ENCODE measurements around the gene TLR1.
"Not testable (repeated sequence)": the region's sequence is repeated elsewhere in the genome, so short reads cannot be mapped to it uniquely, and the experiment has no call there.

The TLR1 gene

DNA sequence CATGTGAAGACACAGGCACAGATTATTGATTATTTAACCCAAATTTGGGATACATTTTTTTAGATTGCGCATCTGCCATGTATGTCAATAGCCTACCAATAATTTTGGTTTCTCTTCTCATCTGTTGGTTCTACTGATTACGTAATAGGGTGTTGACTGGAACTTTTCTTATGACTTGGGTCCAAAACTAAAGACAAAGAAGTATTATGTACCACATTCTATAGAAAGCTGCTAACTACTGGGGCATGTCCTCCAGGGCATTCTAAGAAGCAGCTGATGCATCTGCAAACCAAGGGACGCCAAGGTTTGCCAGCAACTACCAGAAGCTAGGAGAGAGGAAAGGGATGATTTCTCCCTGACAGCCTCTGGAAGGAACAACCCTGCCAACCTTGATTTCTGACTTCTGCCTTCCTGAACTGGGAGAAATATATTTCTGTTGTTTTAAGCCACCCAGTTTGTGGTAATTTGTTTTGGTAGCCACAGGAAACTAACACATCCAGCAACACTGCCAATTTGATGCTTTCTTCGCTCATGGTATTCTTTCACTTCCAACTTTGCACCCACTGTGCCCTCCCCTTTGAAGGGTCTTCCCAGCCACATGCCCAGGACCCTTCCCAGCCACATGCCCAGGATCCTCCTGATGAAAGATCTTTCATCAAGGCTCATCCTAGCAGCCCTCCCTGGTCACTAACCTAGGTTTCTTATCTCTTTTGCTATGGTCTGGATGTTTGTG is 15.9 kb upstream of the TLR1 start:
- no peaks in the 10 kb centered on the region for H3K27me3 ChIP-seq (ENCODE audit: insufficient read depth, low read length)
- H2AFZ ChIP-seq (ENCODE audit: low read depth, low read length) = no peak overlapping the region
- no peak overlapping the region for H3K4me3 ChIP-seq (ENCODE audit: low read length)
- no peaks in the 10 kb centered on the region for H3K36me3 ChIP-seq (ENCODE audit: insufficient read depth, low read length)
- no peaks in the 10 kb centered on the region for H3K9me3 ChIP-seq (ENCODE audit: low read length)
- no peaks in the 10 kb centered on the region for H3K4me1 ChIP-seq (ENCODE audit: insufficient read depth, low read length)

DNA sequence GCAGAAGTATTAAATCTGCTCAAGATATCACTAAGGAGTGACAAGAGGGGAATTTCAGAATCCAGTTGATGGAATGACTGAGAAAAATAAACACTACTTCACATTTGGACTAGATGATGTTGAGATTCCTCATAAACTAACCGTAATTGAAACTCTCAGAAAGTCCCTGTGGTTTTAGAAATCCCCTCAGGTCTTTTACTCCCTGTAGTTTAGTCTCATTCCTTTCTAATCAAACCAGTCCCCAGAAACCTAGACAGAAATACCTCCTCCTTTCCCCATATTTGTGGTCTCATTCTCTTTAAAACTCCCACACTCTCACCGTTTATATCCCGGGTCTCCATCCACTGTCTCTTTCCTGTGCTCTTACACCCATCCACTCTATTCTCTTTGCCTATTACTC is 15.0 kb upstream of the TLR1 start:
- no peak overlapping the region for H3K4me3 ChIP-seq (ENCODE audit: low read length)
- H3K27me3 ChIP-seq (ENCODE audit: insufficient read depth, low read length) = no peaks in the 10 kb centered on the region
- no peak overlapping the region for H2AFZ ChIP-seq (ENCODE audit: low read depth, low read length)
- no peaks in the 10 kb centered on the region for H3K36me3 ChIP-seq (ENCODE audit: insufficient read depth, low read length)
- H3K4me1 ChIP-seq (ENCODE audit: insufficient read depth, low read length) = no peaks in the 10 kb centered on the region
- H3K9me3 ChIP-seq (ENCODE audit: low read length) = no peaks in the 10 kb centered on the region

- Histone ChIP-seq H3K4me3 (ENCODE audit: low read length) (no peak overlapping the region), H3K36me3 (ENCODE audit: insufficient read depth, low read length) (no peaks in the 10 kb centered on the region), H3K27me3 (ENCODE audit: insufficient read depth, low read length) (no peaks in the 10 kb centered on the region), H3K9me3 (ENCODE audit: low read length) (no peaks in the 10 kb centered on the region), H2AFZ (ENCODE audit: low read depth, low read length) (no peak overlapping the region), H3K4me1 (ENCODE audit: insufficient read depth, low read length) (no peaks in the 10 kb centered on the region)
Measured at GRCh38 chr4:38818441-38818976, 13.9 kb upstream of the TLR1 start.

- Histone ChIP-seq H3K27me3 (ENCODE audit: insufficient read depth, low read length) (no peaks in the 10 kb centered on the region), H3K36me3 (ENCODE audit: insufficient read depth, low read length) (no peaks in the 10 kb centered on the region), H3K9me3 (ENCODE audit: low read length) (no peaks in the 10 kb centered on the region), H2AFZ (ENCODE audit: low read depth, low read length) (no peak overlapping the region), H3K4me1 (ENCODE audit: insufficient read depth, low read length) (no peaks in the 10 kb centered on the region), H3K4me3 (ENCODE audit: low read length) (no peak overlapping the region)
Measured at GRCh38 chr4:38815885-38816782, 11.5 kb upstream of the TLR1 start.

DNA sequence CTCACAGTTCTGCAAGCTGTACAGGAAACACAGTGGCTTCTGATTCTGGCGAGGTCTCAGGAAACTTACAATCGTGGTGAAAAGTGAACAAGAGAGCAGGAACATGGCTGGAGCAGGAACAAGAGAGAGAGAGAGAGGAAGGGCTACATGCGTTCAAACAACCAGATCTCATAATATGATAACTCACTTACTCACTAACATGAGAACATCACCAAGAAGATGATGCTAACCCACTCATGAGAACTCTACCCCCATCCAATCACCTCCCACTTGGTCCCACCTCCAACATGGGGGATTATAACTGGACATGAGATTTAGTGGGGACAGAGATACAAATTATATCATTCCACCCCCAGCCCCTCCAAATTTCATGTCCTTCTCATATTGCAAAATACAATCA is 9.8 kb upstream of the TLR1 start:
- Histone ChIP-seq H3K4me3 (ENCODE audit: low read length) (no peak overlapping the region), H3K27me3 (ENCODE audit: insufficient read depth, low read length) (no peaks in the 10 kb centered on the region), H2AFZ (ENCODE audit: low read depth, low read length) (no peak overlapping the region), H3K36me3 (ENCODE audit: insufficient read depth, low read length) (no peaks in the 10 kb centered on the region), H3K9me3 (ENCODE audit: low read length) (no peaks in the 10 kb centered on the region), H3K4me1 (ENCODE audit: insufficient read depth, low read length) (no peaks in the 10 kb centered on the region)

DNA sequence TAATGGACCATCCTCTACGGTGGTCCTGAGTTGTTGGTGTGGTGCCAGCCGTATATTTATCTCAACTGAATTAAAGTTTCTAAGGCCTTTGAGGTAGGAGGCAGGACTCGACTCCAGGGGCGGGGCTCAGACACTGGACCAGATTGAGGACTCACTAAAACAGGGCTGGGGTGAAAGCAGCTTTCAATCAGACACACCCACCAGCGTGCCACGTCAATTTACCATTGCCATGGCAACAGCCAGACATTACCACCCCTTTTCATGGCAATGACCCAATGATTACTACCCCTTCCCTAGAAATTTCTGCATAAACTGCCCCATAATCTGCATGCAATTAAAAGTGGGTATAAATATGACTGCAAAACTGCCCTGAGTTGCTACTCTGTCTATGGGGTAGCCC is 6.7 kb upstream of the TLR1 start:
- Histone ChIP-seq H3K4me3 (ENCODE audit: low read length) (no peak overlapping the region), H3K4me1 (ENCODE audit: insufficient read depth, low read length) (no peaks in the 10 kb centered on the region), H3K9me3 (ENCODE audit: low read length) (no peaks in the 10 kb centered on the region), H3K36me3 (ENCODE audit: insufficient read depth, low read length) (no peaks in the 10 kb centered on the region), H2AFZ (ENCODE audit: low read depth, low read length) (no peak overlapping the region), H3K27me3 (ENCODE audit: insufficient read depth, low read length) (no peaks in the 10 kb centered on the region)

GRCh38 chr4:38807462-38807861 is 2.9 kb upstream of the TLR1 start:
- H3K4me3 ChIP-seq (ENCODE audit: low read length); H3K27me3 ChIP-seq (ENCODE audit: insufficient read depth, low read length); H3K9me3 ChIP-seq (ENCODE audit: low read length); H3K4me1 ChIP-seq (ENCODE audit: insufficient read depth, low read length); H2AFZ ChIP-seq (ENCODE audit: low read depth, low read length); H3K36me3 ChIP-seq (ENCODE audit: insufficient read depth, low read length): not testable (repeated sequence)

GRCh38 chr4:38806251-38806650 is 1.7 kb upstream of the TLR1 start:
- not testable (repeated sequence) for H3K9me3 ChIP-seq (ENCODE audit: low read length); H3K4me3 ChIP-seq (ENCODE audit: low read length); H2AFZ ChIP-seq (ENCODE audit: low read depth, low read length); H3K27me3 ChIP-seq (ENCODE audit: insufficient read depth, low read length); H3K36me3 ChIP-seq (ENCODE audit: insufficient read depth, low read length); H3K4me1 ChIP-seq (ENCODE audit: insufficient read depth, low read length)

DNA sequence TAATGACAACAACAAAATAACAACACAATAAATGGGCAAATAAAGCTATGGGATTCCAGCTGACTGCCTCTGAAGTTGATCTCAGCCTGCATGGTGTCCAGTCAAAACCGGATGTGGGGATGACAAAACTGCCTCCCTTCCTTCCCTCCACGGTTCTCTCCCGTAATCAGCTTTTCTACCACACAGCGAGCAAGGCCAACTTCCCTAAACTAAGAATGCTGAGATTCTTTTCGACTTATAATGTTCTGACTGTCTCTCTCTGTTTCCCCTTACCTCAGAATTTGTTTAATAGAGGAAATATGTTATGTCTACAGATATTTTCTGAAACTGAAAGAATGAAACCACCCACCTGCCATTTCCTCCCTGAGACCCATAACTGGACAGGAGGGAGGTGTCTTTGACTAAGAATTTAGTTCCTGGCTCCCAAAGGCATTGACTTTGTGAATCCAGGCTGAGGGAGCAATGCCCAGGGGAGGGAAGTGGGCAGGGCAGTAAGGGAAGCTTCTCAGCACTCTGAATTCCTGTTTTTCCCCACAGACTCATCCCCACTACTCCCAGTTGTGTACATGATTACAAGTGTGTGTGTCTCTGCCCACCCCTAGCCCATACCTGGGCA is 1.0 kb upstream of the TLR1 start:
- Histone ChIP-seq H3K4me3 (ENCODE audit: low read length) (no peak overlapping the region), H3K27me3 (ENCODE audit: insufficient read depth, low read length) (no peaks in the 10 kb centered on the region), H2AFZ (ENCODE audit: low read depth, low read length) (no peak overlapping the region), H3K36me3 (ENCODE audit: insufficient read depth, low read length) (no peaks in the 10 kb centered on the region), H3K4me1 (ENCODE audit: insufficient read depth, low read length) (no peaks in the 10 kb centered on the region), H3K9me3 (ENCODE audit: low read length) (peaks cover 5% of the 10 kb centered on the region)

DNA sequence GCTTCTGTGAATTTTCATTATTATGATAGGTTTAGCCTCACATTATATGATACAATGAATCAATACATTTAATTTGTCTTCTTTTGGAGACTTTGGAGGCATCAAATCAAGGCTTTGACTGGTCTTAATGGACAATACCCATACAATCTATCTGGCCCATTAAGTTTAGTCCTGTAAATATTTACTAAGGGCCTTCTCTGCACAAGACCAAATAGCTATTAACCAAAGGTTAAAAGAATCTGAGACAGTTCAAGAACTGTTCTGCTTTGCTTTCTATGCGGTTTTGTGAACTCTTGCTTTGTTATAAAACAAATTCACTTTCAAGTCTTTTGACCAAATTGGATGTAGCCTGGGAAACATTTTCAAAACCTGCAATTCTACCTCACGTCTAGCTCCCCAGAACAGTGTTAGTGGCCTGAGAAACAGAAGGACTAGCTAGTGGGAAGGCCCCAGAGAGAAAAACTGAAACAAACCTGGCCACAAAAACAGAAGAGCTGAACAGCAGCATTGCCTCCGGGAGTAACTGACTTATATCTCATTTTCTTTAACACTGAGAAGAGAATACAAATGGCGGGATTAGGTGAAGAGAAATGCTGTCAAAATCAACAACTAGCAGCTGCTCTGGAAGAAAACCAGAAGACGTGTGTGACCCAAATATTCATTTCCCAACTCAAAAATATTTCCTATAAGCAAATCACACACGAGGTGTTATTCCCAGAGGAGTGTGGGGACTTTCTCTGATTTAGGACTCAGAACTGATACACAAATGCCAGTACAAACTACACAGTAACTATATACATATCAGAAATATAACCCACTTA is 548 bp downstream of the TLR1 start:
- Histone ChIP-seq H3K4me1 (ENCODE audit: insufficient read depth, low read length) (no peaks in the 10 kb centered on the region), H3K27me3 (ENCODE audit: insufficient read depth, low read length) (no peaks in the 10 kb centered on the region), H3K36me3 (ENCODE audit: insufficient read depth, low read length) (no peaks in the 10 kb centered on the region), H2AFZ (ENCODE audit: low read depth, low read length) (no peak overlapping the region), H3K4me3 (ENCODE audit: low read length) (no peak overlapping the region), H3K9me3 (ENCODE audit: low read length) (peaks cover 5% of the 10 kb centered on the region)

- H3K4me1 ChIP-seq (ENCODE audit: insufficient read depth, low read length) = no peaks in the 10 kb centered on the region
- H3K27me3 ChIP-seq (ENCODE audit: insufficient read depth, low read length) = no peaks in the 10 kb centered on the region
- no peak overlapping the region for H3K4me3 ChIP-seq (ENCODE audit: low read length)
- H3K9me3 ChIP-seq (ENCODE audit: low read length) = peaks cover 5% of the 10 kb centered on the region
- H2AFZ ChIP-seq (ENCODE audit: low read depth, low read length) = no peak overlapping the region
- no peaks in the 10 kb centered on the region for H3K36me3 ChIP-seq (ENCODE audit: insufficient read depth, low read length)
Measured at GRCh38 chr4:38802561-38803355, 1.8 kb downstream of the TLR1 start.

- H3K4me3 ChIP-seq (ENCODE audit: low read length) = no peak overlapping the region
- H3K4me1 ChIP-seq (ENCODE audit: insufficient read depth, low read length) = no peaks in the 10 kb centered on the region
- H3K9me3 ChIP-seq (ENCODE audit: low read length) = peaks cover 5% of the 10 kb centered on the region
- no peak overlapping the region for H2AFZ ChIP-seq (ENCODE audit: low read depth, low read length)
- H3K27me3 ChIP-seq (ENCODE audit: insufficient read depth, low read length) = no peaks in the 10 kb centered on the region
- no peaks in the 10 kb centered on the region for H3K36me3 ChIP-seq (ENCODE audit: insufficient read depth, low read length)
Measured at GRCh38 chr4:38800961-38801450, 3.6 kb downstream of the TLR1 start.
